Activated CD4-positive, alpha-beta T cell treated with anti-CD3 and anti-CD28 coated beads, Interleukin-2, amount 10 ng/mL, durations not matched to agents 24 days and 14 days (primary cell): Measurements from ENCODE around the gene RALB. TPM values are rescaled to one million over a fixed set of nuclear protein-coding genes. Genes with fewer than 3 reads are reported as not detected.
A peak's percentile ranks its signal among the peaks of the same experiment; 100 is the strongest.

Experiments
- DNase-seq: peaks from one replicate; pipeline ENCODE4 v3.0.0; 2022
- H3K27ac Mint-ChIP-seq: one replicate; pipeline ENCODE4 v1.8.0; 2022; ENCODE audit warnings: mild to moderate bottlenecking, mixed read lengths
- H3K27me3 Mint-ChIP-seq: one replicate; pipeline ENCODE4 v1.8.0; 2022; ENCODE audit warnings: mixed read lengths
- H3K36me3 Mint-ChIP-seq: one replicate; pipeline ENCODE4 v1.8.0; 2022; ENCODE audit warnings: low read depth, mild to moderate bottlenecking, mixed read lengths
- H3K4me1 Mint-ChIP-seq: one replicate; pipeline ENCODE4 v1.8.0; 2021; ENCODE audit warnings: mixed read lengths
- H3K4me3 Mint-ChIP-seq: one replicate; pipeline ENCODE4 v1.8.0; 2022; ENCODE audit warnings: mild to moderate bottlenecking, moderate library complexity, mixed read lengths
- H3K9me3 Mint-ChIP-seq: one replicate; pipeline ENCODE4 v1.8.0; 2021; ENCODE audit warnings: mixed read lengths
- intact Hi-C: fragments of 100-400 bp; cut with micrococcal nuclease; formaldehyde crosslinking; loops from one replicate; pipeline ENCODE4 v1.15.1; 2023
- total RNA-seq: library from RNA; stranded (reverse); gene quantifications from 2 replicates; pipeline ENCODE4 v1.2.3, GENCODE V29; 2022

The RALB gene
- total RNA-seq, 1 donor from 2014 or later, result 80.0 TPM

DNA sequence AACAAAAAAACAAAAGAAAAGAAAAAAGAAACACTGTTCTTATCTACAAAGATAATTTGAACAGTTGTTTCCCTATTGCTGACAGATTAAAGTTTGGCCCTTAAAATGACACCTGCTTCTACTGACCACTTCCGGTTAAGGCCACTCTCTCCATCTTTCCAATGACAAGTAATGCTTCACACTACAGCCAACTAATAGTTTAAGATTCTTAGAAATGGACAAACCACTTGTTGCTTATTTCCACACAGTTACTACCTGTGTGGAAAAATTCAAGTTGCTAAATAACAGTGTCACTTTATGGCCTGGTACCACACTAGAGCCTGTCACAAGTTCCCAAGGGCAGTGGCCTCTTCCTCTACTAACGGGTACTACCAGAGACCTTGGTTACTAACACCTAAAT is 31.9 kb upstream of the RALB start:
- Mint-ChIP-seq H3K9me3 (no peaks in the 10 kb centered on the region), H3K36me3 (peaks cover 58% of the 10 kb centered on the region), H3K27me3 (no peaks in the 10 kb centered on the region), H3K27ac (no peak overlapping the region), H3K4me1 (peaks cover 43% of the 10 kb centered on the region), H3K4me3 (peak overlapping the region; percentile 83)
- intact Hi-C loops, result no loop called here
- DNase-seq, result no peak

GRCh38 chr2:120221616-120222015 is 31.0 kb upstream of the RALB start:
- Mint-ChIP-seq H3K9me3 (no peaks in the 10 kb centered on the region), H3K4me3 (peak overlapping the region; percentile 83), H3K36me3 (peaks cover 52% of the 10 kb centered on the region), H3K27me3 (no peaks in the 10 kb centered on the region), H3K27ac (peak overlapping the region; percentile 92), H3K4me1 (peaks cover 47% of the 10 kb centered on the region)
- DNase-seq, result no peak
- intact Hi-C loops, result loop anchor here (2.0 kb wide), 3 partner anchors 31 to 65 kb away; partner anchors contain the start of gene RALB

DNA sequence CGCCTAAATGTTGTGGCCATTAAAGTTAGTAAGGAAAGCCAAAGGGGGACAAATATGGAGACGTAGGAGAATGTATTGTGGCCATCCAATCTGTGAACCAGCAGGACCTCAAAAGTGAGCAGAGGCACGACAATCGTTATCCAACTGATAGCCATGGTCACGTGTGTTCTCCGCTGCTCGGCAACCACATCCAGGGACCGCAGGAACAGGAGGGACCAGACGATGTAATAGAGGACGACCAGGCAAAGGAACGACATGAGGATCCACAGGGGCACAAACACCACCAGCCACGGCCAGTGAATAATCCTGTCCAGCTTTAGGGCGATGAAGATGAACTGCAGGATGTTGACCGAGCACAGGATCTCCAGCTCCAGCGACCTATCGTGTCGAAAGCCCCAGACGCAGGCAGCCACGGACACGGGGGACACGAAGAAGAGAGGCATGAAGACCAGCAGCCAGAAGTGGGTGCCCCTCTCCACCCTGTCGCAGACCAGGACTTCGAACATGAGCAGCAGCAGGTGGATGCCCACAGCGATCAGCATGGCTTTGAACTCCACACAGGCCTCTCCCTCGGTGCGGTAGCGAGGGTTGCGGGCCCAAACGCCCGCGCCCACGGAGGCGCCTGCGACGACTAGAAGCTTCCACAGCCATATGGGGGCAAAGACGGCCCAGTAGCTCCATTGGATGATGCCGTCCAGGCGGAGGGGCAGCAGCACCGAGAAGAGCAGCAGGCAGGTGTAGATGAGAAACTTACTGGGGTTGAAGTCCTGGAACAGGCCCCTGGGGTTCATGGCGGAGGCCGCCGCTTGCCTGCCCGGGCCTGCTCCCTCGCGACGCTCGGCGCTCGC is 30.2 kb upstream of the RALB start:
- intact Hi-C loops, result loop anchor here (1.0 to 2.0 kb wide), 6 partner anchors 10 to 463 kb away; partner anchors contain the start of genes PTPN4 and RALB
- H3K27ac Mint-ChIP-seq, result peak overlapping the region; percentile 92
- H3K27me3 Mint-ChIP-seq, result no peaks in the 10 kb centered on the region
- H3K9me3 Mint-ChIP-seq, result no peaks in the 10 kb centered on the region
- peaks cover 51% of the 10 kb centered on the region for H3K36me3 Mint-ChIP-seq
- H3K4me1 Mint-ChIP-seq, result peaks cover 51% of the 10 kb centered on the region
- DNase-seq, result no peak
- H3K4me3 Mint-ChIP-seq, result peak overlapping the region; percentile 83

DNA sequence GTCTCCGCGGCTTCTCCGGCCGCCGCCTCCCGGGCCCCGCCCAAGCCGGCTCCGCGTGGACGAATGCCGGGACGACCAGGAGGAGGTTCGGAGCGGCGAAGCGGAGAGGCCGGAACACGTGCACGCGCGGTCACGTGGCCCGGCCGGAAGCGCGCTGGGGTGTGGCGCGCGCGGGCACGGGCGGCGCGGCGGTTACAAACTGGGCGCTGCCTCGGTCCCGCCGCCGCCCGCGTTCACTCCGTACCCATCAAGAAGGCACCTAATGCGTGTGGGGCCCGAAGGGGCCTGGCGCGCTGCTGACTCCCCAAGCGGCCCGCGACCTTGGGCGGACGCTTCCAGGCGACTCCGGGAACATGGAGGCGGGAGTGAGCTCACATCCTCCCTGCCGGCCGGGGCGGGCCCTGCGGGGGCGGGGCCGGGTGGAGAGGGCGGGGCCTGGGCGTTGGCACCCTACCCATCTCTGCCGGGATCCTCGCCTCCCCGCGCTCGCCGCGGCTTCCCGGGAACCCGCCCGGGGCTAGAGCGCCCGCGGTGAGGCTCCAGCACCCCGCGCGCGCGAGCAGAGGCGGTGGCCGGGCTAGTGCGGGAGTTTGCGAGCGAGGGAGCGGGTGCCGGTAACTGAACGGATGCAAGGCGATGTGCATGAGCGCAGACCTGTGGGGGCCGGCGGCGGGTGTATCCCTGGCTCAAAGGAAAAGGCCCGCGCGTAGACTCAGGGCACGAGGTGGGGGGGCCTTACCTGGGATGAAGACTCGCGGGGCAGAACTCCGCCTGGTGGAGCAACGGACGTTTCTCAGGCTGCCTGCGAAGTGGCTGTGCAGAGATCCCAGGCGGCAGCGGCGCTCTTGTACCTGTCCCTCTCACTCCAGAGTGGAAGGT is 29.4 kb upstream of the RALB start, which contains the start of gene TMEM185B:
Gene TMEM185B, minus strand, starts transcription at position 367 of the 879 bp plus-strand sequence. CDS start 424 bp downstream, outside the sequence.
- H3K36me3 Mint-ChIP-seq, result peaks cover 52% of the 10 kb centered on the region
- peak within 1 kb of the TSS; percentile 92 for H3K27ac Mint-ChIP-seq
- peaks cover 59% of the 10 kb centered on the region for H3K4me1 Mint-ChIP-seq
- intact Hi-C loops, result loop anchor here (1.0 to 2.0 kb wide), 6 partner anchors 9 to 464 kb away; partner anchors contain the start of genes PTPN4 and RALB
- peak; percentile 98 for DNase-seq
- no peaks in the 10 kb centered on the region for H3K27me3 Mint-ChIP-seq
- H3K9me3 Mint-ChIP-seq, result no peaks in the 10 kb centered on the region
- peak within 1 kb of the TSS; percentile 87 for H3K4me3 Mint-ChIP-seq

DNA sequence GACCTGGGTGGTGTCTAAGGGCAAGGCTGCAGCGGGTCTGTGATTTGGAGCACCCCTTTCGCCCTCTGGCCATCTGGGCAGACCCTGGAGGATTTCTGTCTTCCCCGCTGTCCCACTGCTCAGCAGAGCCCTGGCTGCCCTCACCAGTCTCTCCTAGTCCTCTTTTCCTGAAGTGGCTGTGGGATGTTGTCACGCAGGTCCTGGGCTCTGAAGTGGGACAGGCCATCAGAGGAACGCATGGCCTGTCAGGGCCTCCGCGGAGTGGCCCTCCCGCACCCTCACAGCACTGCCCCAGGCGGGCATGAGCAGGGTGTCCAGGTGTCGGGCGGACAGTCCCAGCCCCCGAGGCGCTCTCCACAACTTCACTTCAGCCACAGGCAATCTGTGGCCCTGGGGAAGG is 28.4 kb upstream of the RALB start:
- H3K4me1 Mint-ChIP-seq, result peaks cover 68% of the 10 kb centered on the region
- intact Hi-C loops, result no loop called here
- H3K36me3 Mint-ChIP-seq, result peaks cover 52% of the 10 kb centered on the region
- peak overlapping the region; percentile 88 for H3K27ac Mint-ChIP-seq
- H3K9me3 Mint-ChIP-seq, result no peaks in the 10 kb centered on the region
- H3K27me3 Mint-ChIP-seq, result no peaks in the 10 kb centered on the region
- peak overlapping the region; percentile 87 for H3K4me3 Mint-ChIP-seq
- no peak for DNase-seq

DNA sequence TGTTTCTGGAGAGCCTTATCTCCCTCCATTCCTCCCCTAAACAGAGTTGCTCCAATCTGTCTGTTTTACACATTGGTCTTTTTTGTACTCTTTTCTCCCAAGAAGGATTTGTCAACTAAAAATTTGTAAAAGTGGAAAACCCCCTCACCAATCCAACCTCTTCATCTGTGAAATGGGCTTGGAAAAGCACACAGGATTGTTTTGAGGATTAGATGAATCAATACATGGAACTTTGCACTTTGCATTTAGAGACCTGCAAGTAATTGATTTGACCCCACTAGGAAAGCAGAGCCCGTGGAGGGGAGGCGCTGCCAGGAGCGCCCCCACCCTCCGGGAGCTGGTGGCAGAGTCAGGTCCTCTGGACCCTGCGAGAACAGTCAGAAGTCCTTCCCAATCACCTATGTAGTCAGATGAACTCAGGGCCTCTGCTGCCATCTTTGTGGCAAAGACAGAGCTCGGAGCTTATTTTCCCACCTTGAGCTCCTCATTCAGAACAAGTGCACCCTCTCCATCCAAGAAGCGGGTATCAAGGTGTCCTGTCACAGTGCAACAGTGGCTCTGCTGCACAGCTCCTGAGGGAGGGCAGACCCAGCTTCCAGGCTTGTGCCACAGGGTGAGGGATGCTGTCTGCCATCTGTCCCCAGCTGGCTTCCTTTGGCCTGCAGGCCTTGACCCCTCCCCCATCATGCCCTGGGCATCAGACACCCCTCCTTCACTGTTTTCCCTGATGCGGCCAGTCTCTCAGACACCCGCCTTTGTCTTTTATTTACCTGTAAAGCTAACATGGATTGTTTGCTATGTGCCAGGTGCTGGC is 27.7 kb upstream of the RALB start:
- H3K9me3 Mint-ChIP-seq, result no peaks in the 10 kb centered on the region
- peak overlapping the region; percentile 88 for H3K27ac Mint-ChIP-seq
- H3K4me3 Mint-ChIP-seq, result peak overlapping the region; percentile 87
- intact Hi-C loops, result no loop called here
- no peak for DNase-seq
- peaks cover 49% of the 10 kb centered on the region for H3K36me3 Mint-ChIP-seq
- no peaks in the 10 kb centered on the region for H3K27me3 Mint-ChIP-seq
- peaks cover 70% of the 10 kb centered on the region for H3K4me1 Mint-ChIP-seq

DNA sequence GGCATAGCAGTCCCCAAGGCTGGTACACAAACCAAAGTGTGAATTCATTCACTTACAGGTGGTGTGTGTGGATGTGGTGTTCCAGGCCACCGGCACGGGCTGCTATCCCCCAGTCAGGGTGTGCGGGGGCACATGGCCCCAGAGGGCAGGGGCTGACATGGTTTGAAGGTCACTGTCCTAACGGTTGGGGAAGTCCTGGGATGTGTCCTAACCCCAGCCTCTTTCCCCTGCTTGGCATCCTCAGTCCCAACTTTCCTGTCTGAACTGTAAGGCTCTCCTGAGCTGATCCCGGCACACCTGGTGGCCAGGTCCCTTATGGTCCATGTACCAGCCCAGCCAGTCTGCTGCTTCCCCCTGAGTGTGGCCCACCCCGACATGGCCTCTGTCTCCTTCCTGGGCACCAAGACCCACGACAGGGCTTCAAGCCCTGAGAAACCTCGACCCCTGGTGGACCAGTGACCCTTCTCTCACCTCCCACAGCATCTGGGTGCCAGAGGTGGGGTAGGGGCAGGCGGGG is 27.0 kb upstream of the RALB start:
- Mint-ChIP-seq H3K4me3 (peak overlapping the region; percentile 24), H3K27ac (no peak overlapping the region), H3K9me3 (no peaks in the 10 kb centered on the region), H3K27me3 (no peaks in the 10 kb centered on the region), H3K4me1 (peaks cover 70% of the 10 kb centered on the region), H3K36me3 (peaks cover 49% of the 10 kb centered on the region)
- intact Hi-C loops, result no loop called here
- no peak for DNase-seq

- intact Hi-C loops, result no loop called here
- Mint-ChIP-seq H3K4me1 (peaks cover 69% of the 10 kb centered on the region), H3K36me3 (peaks cover 48% of the 10 kb centered on the region), H3K9me3 (no peaks in the 10 kb centered on the region), H3K4me3 (peak overlapping the region; percentile 20), H3K27me3 (no peaks in the 10 kb centered on the region), H3K27ac (peak overlapping the region; percentile 90)
- no peak for DNase-seq
Observed at GRCh38 chr2:120226316-120226715, 26.3 kb upstream of the RALB start.

DNA sequence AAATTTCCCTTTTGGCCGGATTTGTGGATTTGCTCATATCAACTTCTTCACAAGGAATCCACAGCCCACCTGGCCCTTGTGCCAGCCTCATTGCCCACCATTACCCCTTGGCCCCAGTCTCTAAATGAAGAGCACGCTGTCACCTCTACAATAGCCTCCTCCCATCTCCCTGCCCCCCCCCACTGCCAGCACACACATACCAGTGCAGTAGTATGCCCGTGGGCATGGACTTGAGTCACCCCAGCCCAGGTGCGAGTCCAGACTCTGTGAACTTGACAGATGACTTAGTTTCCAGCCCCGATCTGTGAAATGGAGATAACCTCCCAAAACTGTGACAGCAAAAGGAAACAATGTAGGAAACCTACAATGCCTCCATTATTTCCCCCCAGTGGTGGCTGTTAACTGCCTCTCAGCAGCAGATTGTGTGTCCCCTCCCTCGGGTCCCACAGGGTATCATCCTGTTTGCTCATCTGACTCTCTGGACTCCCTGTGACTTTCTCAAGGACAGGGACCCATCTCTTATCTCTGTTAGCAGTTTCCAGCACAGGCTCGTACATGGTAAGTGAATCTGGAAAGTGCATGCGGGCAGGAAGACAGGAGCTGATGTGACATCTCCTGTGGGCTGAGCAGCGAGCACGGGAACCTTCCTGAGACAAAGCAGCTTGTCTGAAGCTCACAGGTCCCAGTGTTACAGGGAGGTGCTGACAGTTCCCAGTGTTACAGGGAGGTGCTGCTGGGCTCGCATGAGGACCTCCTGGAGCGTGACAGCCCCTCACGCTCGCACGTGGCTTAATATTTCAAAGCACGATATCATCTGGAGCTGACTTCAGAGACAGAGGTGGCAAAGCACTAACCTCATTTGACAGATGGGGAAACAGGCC is 25.3 kb upstream of the RALB start:
- Mint-ChIP-seq H3K9me3 (no peaks in the 10 kb centered on the region), H3K4me1 (peaks cover 66% of the 10 kb centered on the region), H3K27ac (peak overlapping the region; percentile 90), H3K27me3 (no peaks in the 10 kb centered on the region), H3K36me3 (peaks cover 40% of the 10 kb centered on the region), H3K4me3 (peak overlapping the region; percentile 58)
- intact Hi-C loops, result no loop called here
- no peak for DNase-seq

- Mint-ChIP-seq H3K36me3 (peaks cover 36% of the 10 kb centered on the region), H3K4me1 (peaks cover 76% of the 10 kb centered on the region), H3K4me3 (peak overlapping the region; percentile 70), H3K9me3 (no peaks in the 10 kb centered on the region), H3K27me3 (no peaks in the 10 kb centered on the region), H3K27ac (peak overlapping the region; percentile 90)
- DNase-seq, result no peak
- intact Hi-C loops, result no loop called here
Observed at GRCh38 chr2:120228503-120228902, 24.1 kb upstream of the RALB start.

GRCh38 chr2:120229341-120229740 is 23.3 kb upstream of the RALB start:
- H3K27ac Mint-ChIP-seq, result peak overlapping the region; percentile 51
- intact Hi-C loops, result no loop called here
- H3K9me3 Mint-ChIP-seq, result no peaks in the 10 kb centered on the region
- peak overlapping the region; percentile 70 for H3K4me3 Mint-ChIP-seq
- no peak for DNase-seq
- peaks cover 72% of the 10 kb centered on the region for H3K4me1 Mint-ChIP-seq
- no peaks in the 10 kb centered on the region for H3K27me3 Mint-ChIP-seq
- peaks cover 34% of the 10 kb centered on the region for H3K36me3 Mint-ChIP-seq
